Endothelial cell of umbilical vein (primary cell): Measurements from ENCODE around the gene SLC44A4. TPM values are rescaled to one million over a fixed set of nuclear protein-coding genes. Genes with fewer than 3 reads are reported as not detected.

ENCODE experiments used
- BruUV-seq: library from RNA; stranded (reverse); fragments of 400-500 nt; replicated peaks from 2 replicates; lab custom pipeline; 2021; lab: Mats Ljungman, UMichigan
- CTCF ChIA-PET: fragments of 300-600, 350-600 bp; sonication (Branson Sonifier 250); formaldehyde crosslinking; loops from one replicate; lab custom pipeline; 2021; ENCODE audit warnings: antibody characterized with exemption, inconsistent platforms; lab: Charles Lee
- POLR2A ChIA-PET: fragments of 300-600, 350-600 bp; sonication (Branson Sonifier 250); formaldehyde crosslinking; loops from one replicate; lab custom pipeline; 2021; ENCODE audit warnings: antibody characterized with exemption, inconsistent platforms; lab: Charles Lee
- DNase-seq: peaks from one replicate; pipeline ENCODE4 v3.0.0-alpha.2; 2011; ENCODE audit warnings: low read depth, low spot score
- FAIRE-seq: peaks from 2 replicates; lab custom pipeline; 2011; peaks lifted over from hg19 to GRCh38; lab: Jason Lieb, UNC
- H2AFZ ChIP-seq: 2 replicates; pipeline ENCODE4 v1.6.0; 2012; ENCODE audit warnings: low read depth, low read length, control low read depth, inconsistent platforms
- H3K27ac ChIP-seq: 2 replicates; pipeline ENCODE4 v1.5.1; 2011; ENCODE audit warnings: low read depth, mild to moderate bottlenecking, control low read depth, low read length, moderate library complexity; ENCODE audit not compliant: insufficient read depth
- H3K27me3 ChIP-seq, 2 experiments: 2 replicates each; pipeline versions ENCODE4 v1.6.0 to v1.6.1; 2011; ENCODE audit warnings: low read length in 2 of 2, mixed read lengths in 1 of 2; ENCODE audit not compliant: control insufficient read depth in 2 of 2, insufficient read depth in 2 of 2
- H3K36me3 ChIP-seq, 2 experiments: 2 replicates in 1 of 2; 3 replicates in 1 of 2; pipeline ENCODE4 v1.5.1; 2011; ENCODE audit warnings: low read length in 2 of 2, mild to moderate bottlenecking in 1 of 2, moderate library complexity in 1 of 2; ENCODE audit not compliant: control insufficient read depth in 2 of 2, insufficient read depth in 2 of 2; ENCODE audit errors: extremely low read depth in 1 of 2
- H3K4me1 ChIP-seq: 3 replicates; pipeline ENCODE4 v1.5.1; 2011; ENCODE audit warnings: mild to moderate bottlenecking, low read length; ENCODE audit not compliant: control insufficient read depth, insufficient read depth; ENCODE audit errors: extremely low read depth
- H3K4me2 ChIP-seq: 2 replicates; pipeline ENCODE4 v1.6.1; 2011; ENCODE audit warnings: low read length, control low read depth, mixed read lengths; ENCODE audit not compliant: insufficient read depth
- H3K4me3 ChIP-seq, 3 experiments: fragments of 200-600 bp in 1 of 3; sonication (generic), shearing (Covaris generic) in 1 of 3; replicated peaks in 1 of 3; 2 replicates each; pipeline ENCODE4 v1.5.1; 2011 to 2016; ENCODE audit warnings: control low read depth in 3 of 3, low read length in 3 of 3, mild to moderate bottlenecking in 2 of 3, inconsistent platforms in 1 of 3, low read depth in 1 of 3, moderate library complexity in 1 of 3; ENCODE audit not compliant: insufficient read depth in 1 of 3
- H3K79me2 ChIP-seq: 2 replicates; pipeline ENCODE4 v1.6.0; 2012; ENCODE audit warnings: low read length, inconsistent platforms; ENCODE audit not compliant: control insufficient read depth, insufficient read depth
- H3K9ac ChIP-seq: replicated peaks from 2 replicates; pipeline ENCODE3; 2011; ENCODE audit warnings: low read length, control low read depth; ENCODE audit not compliant: insufficient read depth; ENCODE audit errors: extremely low read depth
- H3K9me1 ChIP-seq: replicated peaks from 3 replicates; pipeline ENCODE4 v1.6.0; 2011; ENCODE audit warnings: mild to moderate bottlenecking, low read length; ENCODE audit not compliant: control insufficient read depth, insufficient read depth; ENCODE audit errors: extremely low read depth
- H3K9me3 ChIP-seq: replicated peaks from 2 replicates; pipeline ENCODE4 v1.5.1; 2012; ENCODE audit warnings: low read length, inconsistent platforms; ENCODE audit not compliant: control insufficient read depth, insufficient read depth
- H4K20me1 ChIP-seq: replicated peaks from 2 replicates; pipeline ENCODE3; 2011; ENCODE audit warnings: mild to moderate bottlenecking, low read length; ENCODE audit not compliant: control insufficient read depth, insufficient read depth; ENCODE audit errors: extremely low read depth
- CTCF ChIP-seq, 2 donors: IDR thresholded peaks; 1 replicate in 1 of 2; 2 replicates in 1 of 2; pipeline ENCODE4 v1.5.1; 2011; ENCODE audit warnings: low read length in 2 of 2, mild to moderate bottlenecking in 2 of 2, moderate library complexity in 2 of 2, control low read depth in 1 of 2, inconsistent platforms in 1 of 2, low read depth in 1 of 2; ENCODE audit not compliant: insufficient read depth in 1 of 2; ENCODE audit errors: extremely low read depth in 1 of 2
- EZH2 ChIP-seq: IDR thresholded peaks from 2 replicates; pipeline ENCODE4 v1.6.1; 2012; ENCODE audit warnings: borderline replicate concordance, low read depth, mild to moderate bottlenecking, moderate library complexity, low read length, inconsistent platforms; ENCODE audit not compliant: severe bottlenecking
- FOS ChIP-seq: IDR thresholded peaks from 2 replicates; pipeline ENCODE4 v1.6.1; 2011; ENCODE audit warnings: mild to moderate bottlenecking, low read length, moderate library complexity, borderline replicate concordance; ENCODE audit not compliant: insufficient read depth
- GATA2 ChIP-seq: IDR thresholded peaks from 2 replicates; pipeline ENCODE4 v1.7.0; 2011; ENCODE audit warnings: low read depth, mild to moderate bottlenecking, moderate library complexity, mixed read lengths, low read length; ENCODE audit not compliant: insufficient read length, insufficient read depth
- JUN ChIP-seq: IDR thresholded peaks from 2 replicates; pipeline ENCODE4 v1.6.1; 2011; ENCODE audit warnings: borderline replicate concordance, low read depth; ENCODE audit not compliant: insufficient read length, insufficient read depth
- MYC ChIP-seq: IDR thresholded peaks from one replicate; pipeline ENCODE4 v1.6.1; 2011; ENCODE audit warnings: mild to moderate bottlenecking, low read depth, low read length
- POLR2A ChIP-seq: IDR thresholded peaks from 2 replicates; pipeline ENCODE4 v1.6.1; 2012; ENCODE audit warnings: low read depth, mild to moderate bottlenecking, control low read depth, low read length
- POLR2AphosphoS5 ChIP-seq: IDR thresholded peaks from 2 replicates; pipeline ENCODE4 v1.6.1; 2012; ENCODE audit warnings: low read depth, mild to moderate bottlenecking, control low read depth, low read length, moderate library complexity; ENCODE audit not compliant: insufficient read depth
- dilution Hi-C: fragments of 300-500 bp; cut with MboI; formaldehyde crosslinking; loops from one replicate; pipeline ENCODE4 v1.15.0; 2019; ENCODE audit warnings: low sequenced_read_pairs; ENCODE audit not compliant: extremely low pct_ligation_motif_present
- intact Hi-C: fragments of 100-400 bp; cut with micrococcal nuclease; formaldehyde crosslinking; loops from one replicate; pipeline ENCODE4 v1.10.0; 2022
- polyA plus RNA-seq, 4 experiments: library from polyadenylated mRNA; depleted of rRNA in 3 of 4; stranded (reverse) in 3 of 4; unstranded in 1 of 4; fragments of >200 nt; gene quantifications; 2 replicates each; pipeline versions ENCODE4 v1.2.1 to v1.2.3, GENCODE V29; 2011 to 2012; ENCODE audit warnings: missing spikeins in 1 of 4
- total RNA-seq: library from RNA; stranded (reverse); gene quantifications from 2 replicates; pipeline ENCODE4 v1.2.3, GENCODE V29; 2021
- TF ChIP-seq, protein P1 (sequence below): IDR thresholded peaks from 2 replicates; pipeline ENCODE4 v1.6.1; 2011; ENCODE audit not compliant: insufficient read depth, insufficient read length

The SLC44A4 gene
- total and polyA plus RNA-seq, 2 donors (not counting 3 experiments of a cell fraction or from before 2014, with no cell fraction given): 0.84 to 1.1 TPM

GRCh38 chr6:31900917-31901414, 22.2 kb upstream of the SLC44A4 start:
- CTCF ChIA-PET: interaction anchor here (2.8 kb wide), 1 partner anchor 51 kb away, joined by 27 read pairs; no protein-coding TSS in a partner anchor
- H3K9ac ChIP-seq: no peak overlapping the region
- no peaks in the 10 kb centered on the region for H3K36me3 ChIP-seq
- FAIRE-seq (no peak), DNase-seq (no peak)
- H3K4me1 ChIP-seq: peaks cover 12% of the 10 kb centered on the region
- no peaks in the 10 kb centered on the region for H3K9me3 ChIP-seq
- H3K27me3 ChIP-seq: peaks cover 4 to 8% of the 10 kb centered on the region in 2 experiments
- POLR2A ChIA-PET: no interaction called here
- peak overlapping the region; percentile 24 for H2AFZ ChIP-seq
- TF ChIP-seq POLR2A: no peak
- TF ChIP-seq EZH2: no peak
- TF ChIP-seq, protein P1, sequence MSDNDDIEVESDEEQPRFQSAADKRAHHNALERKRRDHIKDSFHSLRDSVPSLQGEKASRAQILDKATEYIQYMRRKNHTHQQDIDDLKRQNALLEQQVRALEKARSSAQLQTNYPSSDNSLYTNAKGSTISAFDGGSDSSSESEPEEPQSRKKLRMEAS: no peak
- no peak for TF ChIP-seq CTCF (IDR thresholded peaks at IDR 0.05; ENCODE audit: extremely low read depth in 1 of 2, insufficient read depth in 1 of 2, low read depth in 1 of 2, low read length in 2 of 2)
- no peak for TF ChIP-seq FOS
- TF ChIP-seq JUN: no peak
- no peak for TF ChIP-seq MYC
- TF ChIP-seq GATA2: no peak
- no peak for TF ChIP-seq POLR2AphosphoS5
- no peaks in the 10 kb centered on the region for H4K20me1 ChIP-seq
- H3K27ac ChIP-seq: no peak overlapping the region
- dilution Hi-C loops: no loop called here
- intact Hi-C loops: no loop called here
- BruUV-seq: no TSS peak
- peak overlapping the region; percentile 13 for H3K4me2 ChIP-seq
- H3K9me1 ChIP-seq: no peaks in the 10 kb centered on the region
- H3K4me3 ChIP-seq: peak overlapping the region in 1 of 3 experiments; percentile 77
- H3K79me2 ChIP-seq: no peaks in the 10 kb centered on the region
